AG10803 (cell line): ENCODE data around the gene LIME1.

Experiments
- DNase-seq: peaks from one replicate; pipeline ENCODE4 v3.0.0; 2010; ENCODE audit warnings: low read depth
- H3K4me3 ChIP-seq: 2 replicates; pipeline ENCODE4 v1.5.1; 2011; ENCODE audit warnings: mild to moderate bottlenecking, low read length, control low read depth
- CTCF ChIP-seq: conservative IDR thresholded peaks from 2 replicates; pipeline ENCODE4 v1.5.1; 2011; ENCODE audit warnings: mild to moderate bottlenecking, low read length, control low read depth, inconsistent platforms

Gene LIME1

GRCh38 chr20:63752411-63753101 is 16.1 kb downstream of the LIME1 start:
- no peak for DNase-seq
- no peak for TF ChIP-seq CTCF
- H3K4me3 ChIP-seq: no peak overlapping the region

GRCh38 chr20:63753381-63753780 is 16.9 kb downstream of the LIME1 start:
- DNase-seq: no peak
- H3K4me3 ChIP-seq: no peak overlapping the region
- TF ChIP-seq CTCF: no peak

- H3K4me3 ChIP-seq: no peak overlapping the region
- no peak for TF ChIP-seq CTCF
- no peak for DNase-seq
These were observed 17.5 kb downstream of the LIME1 start for GRCh38 chr20:63754008-63754407.

GRCh38 chr20:63755933-63756647 is 19.6 kb downstream of the LIME1 start:
- no peak overlapping the region for H3K4me3 ChIP-seq
- DNase-seq: no peak
- TF ChIP-seq CTCF: no peak

- no peak for DNase-seq
- no peak for TF ChIP-seq CTCF
- no peak overlapping the region for H3K4me3 ChIP-seq
These were observed 20.2 kb downstream of the LIME1 start for GRCh38 chr20:63756648-63756991.

- TF ChIP-seq CTCF: no peak
These were observed 21.7 kb downstream of the LIME1 start for GRCh38 chr20:63758152-63758551.

GRCh38 chr20:63759377-63759901 is 23.0 kb downstream of the LIME1 start:
- no peak for DNase-seq
- TF ChIP-seq CTCF: no peak

More at GRCh38 chr20:63758152-63758551, 21.7 kb downstream of the LIME1 start:
- H3K4me3 ChIP-seq: no peak overlapping the region
- DNase-seq: no peak

More at GRCh38 chr20:63759377-63759901, 23.0 kb downstream of the LIME1 start:
- H3K4me3 ChIP-seq: no peak overlapping the region
